Thyroid gland (tissue), 4 donors: Measurements from ENCODE around the gene DOK3. TPM values are rescaled to one million over a fixed set of nuclear protein-coding genes. Genes with fewer than 3 reads are reported as not detected.
A peak's percentile ranks its signal among the peaks of the same experiment; 100 is the strongest.
"Not testable (repeated sequence)": the region's sequence is repeated elsewhere in the genome, so short reads cannot be mapped to it uniquely, and the experiment has no call there.

Experiments used
- DNase-seq, 2 donors: peaks; one replicate each; pipeline ENCODE4 v3.0.0-alpha.2; 2019
- H3K27ac ChIP-seq, 3 donors: fragments of 200-600 bp; sonication (generic); 1 replicate in 2 of 3; 2 replicates in 1 of 3; pipeline ENCODE4 v1.5.1; 2016 to 2019; ENCODE audit warnings: mild to moderate bottlenecking in 1 of 3, moderate library complexity in 1 of 3
- H3K27me3 ChIP-seq: fragments of 200-600 bp; sonication (generic); one replicate; pipeline ENCODE4 v1.5.1; 2019
- H3K36me3 ChIP-seq, 2 donors: fragments of 200-600 bp; sonication (generic); one replicate each; pipeline ENCODE4 v1.5.1; 2016 to 2019
- H3K4me1 ChIP-seq, 2 donors: fragments of 200-600 bp; sonication (generic); one replicate each; pipeline ENCODE4 v1.5.1; 2017 to 2019
- H3K4me3 ChIP-seq, 3 donors: fragments of 200-600 bp; sonication (generic); replicated peaks in 1 of 3; 1 replicate in 2 of 3; 2 replicates in 1 of 3; pipeline ENCODE4 v1.5.1; 2016; ENCODE audit warnings: mild to moderate bottlenecking in 1 of 3
- H3K9me3 ChIP-seq: fragments of 200-600 bp; sonication (generic); one replicate; pipeline ENCODE4 v1.5.1; 2017
- CTCF ChIP-seq, 6 experiments: fragments of 200-600 bp in 3 of 6; fragments of 450-650 bp in 3 of 6; sonication (generic) in 3 of 6; IDR thresholded peaks; one replicate each; pipeline ENCODE4 v1.5.1; 2016 to 2019; ENCODE audit warnings: antibody characterized with exemption in 6 of 6, mild to moderate bottlenecking in 2 of 6, inconsistent platforms in 1 of 6, moderate library complexity in 1 of 6
- POLR2A ChIP-seq, 2 donors: fragments of 450-650 bp; IDR thresholded peaks; one replicate each; pipeline ENCODE4 v1.6.1; 2017; ENCODE audit warnings: antibody characterized with exemption in 2 of 2, mild to moderate bottlenecking in 2 of 2, moderate library complexity in 1 of 2
- WGBS, 2 donors: methylation state at CpG; one replicate each; pipeline ENCODE4 v1.1.5; 2017; 5-methylcytosine and 5-hydroxymethylcytosine counted together
- intact Hi-C: fragments of 100-400 bp; cut with DNase I; formaldehyde crosslinking; loops from one replicate; pipeline ENCODE4 v1.15.1; 2023
- total RNA-seq, 4 donors: library from RNA; depleted of rRNA; stranded (reverse); fragments of >200 nt; gene quantifications; one replicate each; pipeline ENCODE4 v1.2.3, GENCODE V29; 2016

DOK3 gene
- total RNA-seq, 4 donors from 2014 or later: 2.0 to 5.9 (median 3.5) TPM

DNA sequence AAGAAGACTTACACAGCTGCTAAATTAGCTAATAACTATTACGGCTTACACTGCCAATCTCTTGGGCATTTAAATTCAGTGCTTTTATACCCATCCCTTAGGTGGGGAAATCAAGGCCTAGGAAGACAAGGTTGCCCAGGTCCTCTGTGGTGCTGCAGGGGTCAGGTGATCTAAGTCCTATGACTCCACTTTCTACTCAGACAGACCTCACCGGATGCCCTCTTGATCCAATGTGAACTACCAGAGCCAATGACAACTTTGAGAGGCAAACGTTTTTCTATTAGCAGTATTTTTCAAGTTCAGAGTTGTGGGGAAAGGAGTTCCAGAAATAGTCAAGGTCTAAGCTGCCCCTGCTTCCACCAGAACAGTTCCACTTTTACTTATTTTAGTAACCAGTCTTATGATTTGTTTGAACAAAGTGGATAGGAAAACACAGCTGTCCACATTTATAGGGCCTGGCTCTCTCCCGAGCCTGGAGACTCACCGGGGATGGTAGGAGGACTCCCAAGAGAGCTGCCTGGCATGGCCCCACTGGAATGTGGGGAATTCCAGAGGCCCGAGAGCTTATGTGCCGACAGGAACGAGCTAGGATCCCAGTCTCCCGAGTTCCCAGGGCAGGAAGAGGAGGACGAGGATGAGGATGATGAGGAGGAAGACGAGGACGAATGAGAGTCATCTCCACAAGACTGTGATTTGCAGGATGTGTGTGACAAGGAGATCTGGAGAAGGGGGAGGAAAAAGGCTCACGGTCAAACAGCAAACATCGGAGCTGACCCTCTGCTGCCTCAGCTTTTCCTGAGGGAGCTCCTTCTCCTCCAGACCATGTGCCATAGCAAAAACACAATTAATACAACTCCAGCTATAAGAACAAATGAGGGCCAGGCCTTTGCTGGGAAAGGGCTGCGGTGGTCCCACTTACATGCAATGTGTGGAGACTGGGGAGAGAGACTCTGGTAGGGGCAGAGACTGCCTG, 28.0 kb upstream of the DOK3 start:
- peaks cover 12 to 22% of the 10 kb centered on the region in 2 donors for H3K36me3 ChIP-seq
- no peaks in the 10 kb centered on the region for H3K27me3 ChIP-seq

DNA sequence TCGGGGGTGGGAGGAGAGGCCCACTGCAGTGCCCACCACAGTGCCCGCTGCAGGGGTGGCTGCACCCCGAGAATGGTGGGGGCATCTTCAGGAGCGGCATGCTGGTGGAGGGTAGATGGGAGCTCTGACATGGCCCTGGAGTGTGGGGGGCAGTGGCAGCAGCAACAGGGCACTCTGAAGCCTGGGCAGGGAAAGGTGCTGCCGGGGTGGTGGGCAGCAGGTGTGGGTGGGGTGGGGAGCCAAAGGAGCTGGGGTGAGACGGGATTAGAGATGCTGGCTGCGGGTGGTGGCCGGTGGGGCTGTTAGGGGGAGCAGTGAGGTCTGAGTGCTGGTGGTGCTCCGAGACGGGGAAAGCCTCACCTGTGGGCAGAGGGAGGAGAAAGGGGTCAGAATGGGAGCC, 26.8 kb upstream of the DOK3 start:
- no peak overlapping the region for H3K4me3 ChIP-seq
- H3K36me3 ChIP-seq: peaks cover 21 to 22% of the 10 kb centered on the region in 2 donors
- peaks cover under 1 to 16% of the 10 kb centered on the region in 2 donors for H3K4me1 ChIP-seq
- DNase-seq: no peak
- no peak for TF ChIP-seq POLR2A (IDR thresholded peaks at IDR 0.05)
- no peak for TF ChIP-seq CTCF (IDR thresholded peaks at IDR 0.05)
- intact Hi-C loops: no loop called here
- H3K27ac ChIP-seq: no peak overlapping the region
- no peaks in the 10 kb centered on the region for H3K27me3 ChIP-seq
- no peaks in the 10 kb centered on the region for H3K9me3 ChIP-seq
- WGBS, 2 donors: 92 to 98% methylated on average over 10 of the region's 10 CpGs

More for the DNA sequence above, 28.0 kb upstream of the DOK3 start:
- DNase-seq: no peak
- H3K9me3 ChIP-seq: no peaks in the 10 kb centered on the region
- no peak overlapping the region for H3K4me3 ChIP-seq
- intact Hi-C loops: no loop called here
- H3K4me1 ChIP-seq: peaks cover 0 to 13% of the 10 kb centered on the region in 2 donors
- TF ChIP-seq CTCF (IDR thresholded peaks at IDR 0.05) (no peak), POLR2A (IDR thresholded peaks at IDR 0.05) (no peak)
- WGBS, 2 donors: 54 to 61% methylated on average over 15 of the region's 15 CpGs
- peak overlapping the region in 1 of 3 donors; percentile 43 for H3K27ac ChIP-seq

DNA sequence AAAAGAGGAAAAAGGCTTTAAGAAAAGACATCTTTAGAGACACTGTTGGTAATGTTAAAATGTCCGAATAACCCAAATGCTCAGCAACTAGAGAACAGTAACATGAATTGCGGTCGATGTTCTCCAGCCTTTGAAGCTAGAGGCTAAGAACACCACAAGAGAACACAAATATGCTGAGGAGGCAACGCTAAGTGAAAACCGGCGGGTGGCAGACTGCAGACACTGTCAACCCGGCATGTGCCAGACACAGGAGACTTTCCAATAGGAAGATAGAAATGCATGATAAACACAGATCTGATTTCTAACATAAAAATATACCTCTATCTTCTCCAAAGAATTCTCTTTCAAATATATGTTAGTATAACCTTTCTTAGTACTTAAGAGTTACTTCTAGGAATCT, 25.5 kb upstream of the DOK3 start:
- H3K9me3 ChIP-seq: no peaks in the 10 kb centered on the region
- no peaks in the 10 kb centered on the region for H3K27me3 ChIP-seq
- H3K4me1 ChIP-seq: peaks cover 6 to 28% of the 10 kb centered on the region in 2 donors
- intact Hi-C loops: no loop called here
- H3K36me3 ChIP-seq: peaks cover 22 to 24% of the 10 kb centered on the region in 2 donors
- 88 to 91% methylated on average over 7 of the region's 7 CpGs for WGBS, 2 donors
- H3K27ac ChIP-seq: no peak overlapping the region
- no peak for DNase-seq
- no peak overlapping the region for H3K4me3 ChIP-seq
- TF ChIP-seq CTCF (IDR thresholded peaks at IDR 0.05): no peak
- no peak for TF ChIP-seq POLR2A (IDR thresholded peaks at IDR 0.05)

DNA sequence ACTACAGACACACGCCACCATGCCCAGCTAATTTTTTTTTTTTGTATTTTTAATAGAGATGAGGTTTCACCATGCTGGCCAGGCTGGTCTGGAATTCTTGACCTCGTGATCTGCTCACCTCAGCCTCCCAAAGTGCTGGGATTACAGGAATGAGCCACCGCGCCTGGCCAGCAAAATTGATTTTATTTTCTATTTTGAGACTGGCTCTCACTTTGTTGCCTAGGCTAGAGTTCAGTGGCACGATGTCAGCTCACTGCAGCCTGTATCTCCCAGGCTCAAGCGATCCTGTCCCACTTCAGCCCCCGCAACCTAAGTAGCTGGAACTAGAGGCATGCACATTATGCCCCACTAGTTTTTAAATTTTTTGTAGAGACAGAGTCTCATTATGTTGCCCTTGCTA, 24.8 kb upstream of the DOK3 start:
- 97% methylated on average over 7 of the region's 7 CpGs for WGBS, 2 donors
- intact Hi-C loops, H3K9me3 ChIP-seq, H3K27ac ChIP-seq, H3K4me3 ChIP-seq, H3K27me3 ChIP-seq, DNase-seq: not testable (repeated sequence)
- Histone ChIP-seq H3K36me3 (peaks cover 25 to 29% of the 10 kb centered on the region in 2 donors), H3K4me1 (peaks cover 6 to 31% of the 10 kb centered on the region in 2 donors)

DNA sequence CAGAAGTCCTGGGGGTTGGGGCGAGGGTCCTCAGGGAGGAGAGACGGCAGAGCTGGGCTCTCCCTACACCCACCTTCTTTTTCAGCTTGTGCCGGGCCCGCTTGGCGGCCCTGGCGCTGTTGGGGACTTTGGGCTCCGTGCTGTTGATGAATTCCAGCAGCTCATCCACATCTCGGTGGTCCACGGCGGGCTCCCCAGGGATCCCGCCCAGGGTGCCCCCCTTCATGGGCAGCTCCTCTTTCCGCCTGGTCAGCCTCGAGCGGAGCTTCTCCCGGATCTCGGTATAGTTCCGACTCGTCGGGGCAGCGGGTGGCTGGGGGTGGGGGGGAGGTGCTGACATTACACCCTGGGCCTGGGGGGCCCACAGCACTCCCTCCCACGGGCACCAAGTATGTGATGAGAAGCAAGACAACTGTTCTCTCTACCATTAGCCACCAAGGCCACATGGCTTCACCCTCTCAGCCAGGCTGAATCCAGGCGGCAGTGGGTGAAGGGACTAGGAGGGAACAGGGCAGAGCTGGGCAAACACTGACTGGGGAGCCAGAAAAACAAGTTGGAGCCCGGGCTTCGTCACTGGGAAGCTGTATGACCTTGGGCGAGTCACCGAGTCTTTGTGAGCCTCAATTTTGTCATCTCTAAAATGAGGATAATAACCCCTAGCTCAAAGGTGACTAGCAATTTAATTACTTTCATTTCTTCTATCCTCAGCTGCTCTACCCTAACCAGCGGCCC, 21.7 kb upstream of the DOK3 start:
- no peak overlapping the region for H3K4me3 ChIP-seq
- intact Hi-C loops: no loop called here
- TF ChIP-seq CTCF (IDR thresholded peaks at IDR 0.05): no peak
- TF ChIP-seq POLR2A (IDR thresholded peaks at IDR 0.05): no peak
- peaks cover 12 to 42% of the 10 kb centered on the region in 2 donors for H3K36me3 ChIP-seq
- no peaks in the 10 kb centered on the region for H3K9me3 ChIP-seq
- no peaks in the 10 kb centered on the region for H3K27me3 ChIP-seq
- no peak for DNase-seq
- peaks cover 6 to 18% of the 10 kb centered on the region in 2 donors for H3K4me1 ChIP-seq
- 92 to 93% methylated on average over 23 of the region's 27 CpGs for WGBS, 2 donors
- H3K27ac ChIP-seq: peak overlapping the region; percentile 48 to 62 (median 53)
